ENCODE results near the gene SLC9A5.

Gene SLC9A5

DNA sequence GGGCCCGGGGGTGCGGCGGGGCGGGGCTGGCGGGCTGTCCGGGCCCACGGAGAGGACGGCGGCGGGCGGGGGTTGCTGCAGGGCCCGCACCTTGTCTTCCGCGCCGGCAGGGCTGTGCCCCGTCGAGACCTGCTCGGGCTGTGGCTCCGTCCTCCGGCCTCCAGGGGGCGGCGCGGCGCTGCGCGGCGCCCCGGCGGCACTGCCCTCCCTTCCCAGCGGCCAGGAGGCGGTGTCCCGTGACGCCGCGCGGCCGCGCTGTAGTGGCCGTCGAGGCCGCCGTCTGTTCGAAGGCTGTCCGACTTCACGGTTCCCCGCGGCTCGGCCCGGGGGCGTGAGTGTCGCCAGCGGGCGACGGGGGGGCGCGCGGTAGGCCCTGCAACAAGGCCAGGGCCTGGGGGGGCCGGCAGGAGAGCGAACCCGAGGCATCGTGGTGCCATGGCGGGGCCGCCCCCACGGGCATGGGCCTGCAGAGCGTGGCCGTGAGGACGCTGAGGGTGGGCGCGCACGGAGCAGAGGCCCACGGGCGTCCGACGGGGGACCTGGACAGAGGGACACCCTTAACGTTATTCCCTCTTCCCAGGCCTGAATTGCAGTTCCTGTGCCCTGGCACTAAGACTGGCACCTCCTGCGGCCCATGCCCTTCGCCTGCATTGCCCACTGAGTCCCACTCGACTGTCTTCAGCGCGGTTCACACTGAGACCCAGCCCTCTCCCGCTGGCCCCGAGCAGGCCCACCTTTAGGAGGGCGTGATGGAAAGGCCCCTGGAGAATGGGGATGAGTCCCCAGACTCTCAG, 30.7 kb downstream of the SLC9A5 start, which contains the start of gene PLEKHG4:
Gene PLEKHG4 (plus strand): TSS at position 237 of the 794 bp plus-strand sequence. CDS start 513 bp downstream, at position 750.
- no peak for TF ChIP-seq EZH2phosphoT487 (IDR thresholded peaks at IDR 0.05; ENCODE audit: low read depth)
- TF ChIP-seq, protein P1, sequence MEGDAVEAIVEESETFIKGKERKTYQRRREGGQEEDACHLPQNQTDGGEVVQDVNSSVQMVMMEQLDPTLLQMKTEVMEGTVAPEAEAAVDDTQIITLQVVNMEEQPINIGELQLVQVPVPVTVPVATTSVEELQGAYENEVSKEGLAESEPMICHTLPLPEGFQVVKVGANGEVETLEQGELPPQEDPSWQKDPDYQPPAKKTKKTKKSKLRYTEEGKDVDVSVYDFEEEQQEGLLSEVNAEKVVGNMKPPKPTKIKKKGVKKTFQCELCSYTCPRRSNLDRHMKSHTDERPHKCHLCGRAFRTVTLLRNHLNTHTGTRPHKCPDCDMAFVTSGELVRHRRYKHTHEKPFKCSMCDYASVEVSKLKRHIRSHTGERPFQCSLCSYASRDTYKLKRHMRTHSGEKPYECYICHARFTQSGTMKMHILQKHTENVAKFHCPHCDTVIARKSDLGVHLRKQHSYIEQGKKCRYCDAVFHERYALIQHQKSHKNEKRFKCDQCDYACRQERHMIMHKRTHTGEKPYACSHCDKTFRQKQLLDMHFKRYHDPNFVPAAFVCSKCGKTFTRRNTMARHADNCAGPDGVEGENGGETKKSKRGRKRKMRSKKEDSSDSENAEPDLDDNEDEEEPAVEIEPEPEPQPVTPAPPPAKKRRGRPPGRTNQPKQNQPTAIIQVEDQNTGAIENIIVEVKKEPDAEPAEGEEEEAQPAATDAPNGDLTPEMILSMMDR (IDR thresholded peaks at IDR 0.05; ENCODE audit: low read depth, low read length): peak; percentile 72
- Histone ChIP-seq H3K4me3 (ENCODE audit: low read length) (peak within 1 kb of the TSS; percentile 86), H4K20me1 (ENCODE audit: insufficient read depth, low read length) (no peaks in the 10 kb centered on the region), H3K4me2 (ENCODE audit: low read length) (peak within 1 kb of the TSS; percentile 88), H3K27ac (ENCODE audit: low read length) (peak within 1 kb of the TSS; percentile 30), H3K9me3 (ENCODE audit: insufficient read depth, low read length) (no peaks in the 10 kb centered on the region), H3K4me1 (ENCODE audit: low read length) (peaks cover 11% of the 10 kb centered on the region), H3K79me2 (ENCODE audit: low read length) (peaks cover 15% of the 10 kb centered on the region), H3K9ac (ENCODE audit: low read length) (peak within 1 kb of the TSS; percentile 77), H3K27me3 (ENCODE audit: low read depth, low read length) (no peaks in the 10 kb centered on the region), H2AFZ (ENCODE audit: low read depth, low read length) (peak within 1 kb of the TSS; percentile 96), H3K36me3 (replicated peaks; ENCODE audit: low read depth, low read length) (peaks cover 3% of the 10 kb centered on the region)

DNA sequence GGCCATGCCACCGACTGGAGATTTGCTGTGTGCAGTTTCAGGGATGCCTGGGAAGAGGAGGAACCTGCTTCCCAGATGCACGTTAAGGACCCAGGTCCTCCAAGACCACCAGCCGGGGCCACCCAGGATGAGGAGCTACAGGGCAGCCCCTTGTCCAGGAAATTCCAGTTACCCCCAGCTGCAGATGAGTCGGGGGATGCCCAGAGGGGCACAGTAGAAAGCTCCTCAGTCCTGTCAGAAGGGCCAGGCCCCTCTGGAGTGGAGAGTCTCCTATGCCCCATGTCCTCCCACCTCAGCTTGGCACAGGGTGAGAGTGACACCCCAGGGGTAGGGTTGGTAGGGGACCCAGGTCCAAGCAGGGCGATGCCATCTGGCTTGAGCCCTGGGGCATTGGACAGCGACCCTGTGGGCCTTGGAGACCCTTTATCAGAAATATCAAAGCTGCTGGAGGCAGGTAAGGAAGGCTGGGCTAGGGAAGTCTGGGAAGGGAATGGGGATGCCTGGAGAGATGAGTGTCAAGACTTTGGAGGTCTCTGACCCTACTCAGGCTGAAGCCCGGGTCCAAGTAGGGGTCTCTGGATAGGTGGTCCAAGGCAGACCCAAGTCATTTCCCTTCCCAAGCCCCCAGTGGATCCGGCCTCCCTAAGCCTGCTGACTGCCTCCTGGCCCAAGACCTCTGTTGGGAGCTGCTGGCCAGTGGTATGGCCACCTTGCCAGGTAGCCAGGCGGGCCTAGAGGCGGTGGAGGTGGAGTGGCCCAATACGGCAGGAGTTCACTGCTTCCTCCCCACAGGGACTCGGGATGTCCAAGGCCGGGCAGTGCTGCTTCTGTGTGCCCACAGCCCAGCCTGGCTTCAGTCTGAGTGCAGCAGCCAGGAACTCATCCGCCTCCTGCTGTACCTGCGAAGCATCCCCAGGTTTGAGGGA, 31.6 kb downstream of the SLC9A5 start:
- no peaks in the 10 kb centered on the region for H4K20me1 ChIP-seq (ENCODE audit: insufficient read depth, low read length)
- no peaks in the 10 kb centered on the region for H3K27me3 ChIP-seq (ENCODE audit: low read depth, low read length)
- peak overlapping the region; percentile 87 for H3K4me2 ChIP-seq (ENCODE audit: low read length)
- no peak overlapping the region; the same call in 1 of the 2 replicates for H2AFZ ChIP-seq (ENCODE audit: low read depth, low read length)
- TF ChIP-seq EZH2phosphoT487 (IDR thresholded peaks at IDR 0.05; ENCODE audit: low read depth): no peak
- TF ChIP-seq, protein P1 (IDR thresholded peaks at IDR 0.05; ENCODE audit: low read depth, low read length): no peak
- peaks cover under 1% of the 10 kb centered on the region for H3K36me3 ChIP-seq (replicated peaks; ENCODE audit: low read depth, low read length)
- H3K9me3 ChIP-seq (ENCODE audit: insufficient read depth, low read length): no peaks in the 10 kb centered on the region
- H3K79me2 ChIP-seq (ENCODE audit: low read length): peaks cover 15% of the 10 kb centered on the region
- H3K4me3 ChIP-seq (ENCODE audit: low read length): peak overlapping the region; percentile 86
- no peak overlapping the region for H3K27ac ChIP-seq (ENCODE audit: low read length)
- peaks cover 11% of the 10 kb centered on the region for H3K4me1 ChIP-seq (ENCODE audit: low read length)
- 0 out of 2 replicates have a peak overlapping the region, but pooled peaks have one; percentile 55 for H3K9ac ChIP-seq (ENCODE audit: low read length)

DNA sequence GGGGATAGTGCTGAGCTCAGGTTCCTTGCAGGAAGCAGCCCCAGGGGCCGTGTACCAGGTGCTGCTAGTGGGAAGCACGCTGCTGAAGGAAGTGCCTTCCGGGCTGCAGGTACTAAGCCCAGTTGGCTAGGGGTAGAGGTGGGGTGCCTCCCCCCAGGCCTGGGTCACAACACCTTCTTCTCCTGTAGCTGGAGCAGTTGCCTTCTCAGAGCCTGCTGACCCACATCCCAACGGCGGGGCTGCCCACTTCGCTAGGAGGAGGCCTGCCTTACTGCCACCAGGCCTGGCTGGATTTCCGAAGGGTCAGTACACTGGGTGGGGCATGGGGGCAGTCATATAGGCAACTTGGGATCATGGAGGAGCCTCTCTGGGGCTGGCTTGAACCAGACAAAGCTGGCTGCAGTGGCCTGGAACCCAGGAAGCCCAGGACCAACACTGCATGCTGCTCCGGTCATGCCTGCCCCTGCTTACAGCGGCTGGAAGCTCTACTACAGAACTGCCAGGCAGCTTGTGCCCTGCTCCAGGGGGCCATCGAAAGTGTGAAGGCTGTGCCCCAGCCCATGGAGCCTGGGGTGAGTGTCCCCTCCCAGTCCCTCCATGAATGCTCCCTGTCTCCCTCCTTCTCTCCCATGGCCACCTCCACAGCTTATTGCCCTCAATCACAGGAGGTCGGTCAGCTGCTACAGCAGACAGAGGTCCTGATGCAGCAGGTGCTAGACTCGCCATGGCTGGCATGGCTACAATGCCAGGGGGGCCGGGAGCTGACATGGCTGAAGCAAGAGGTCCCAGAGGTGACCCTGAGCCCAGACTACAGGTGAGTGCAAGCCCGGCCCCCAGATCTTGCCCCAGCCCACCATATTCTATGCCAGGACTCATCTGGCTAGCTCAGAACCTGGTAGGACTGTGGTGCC, 33.0 kb downstream of the SLC9A5 start:
- TF ChIP-seq, protein P1 (IDR thresholded peaks at IDR 0.05; ENCODE audit: low read depth, low read length): no peak
- Histone ChIP-seq H3K9ac (ENCODE audit: low read length) (no peak overlapping the region), H3K9me3 (ENCODE audit: insufficient read depth, low read length) (no peaks in the 10 kb centered on the region), H3K4me2 (ENCODE audit: low read length) (no peak overlapping the region), H2AFZ (ENCODE audit: low read depth, low read length) (no peak overlapping the region), H3K4me3 (ENCODE audit: low read length) (no peak overlapping the region), H4K20me1 (ENCODE audit: insufficient read depth, low read length) (no peaks in the 10 kb centered on the region), H3K27ac (ENCODE audit: low read length) (no peak overlapping the region), H3K27me3 (ENCODE audit: low read depth, low read length) (no peaks in the 10 kb centered on the region), H3K36me3 (replicated peaks; ENCODE audit: low read depth, low read length) (no peaks in the 10 kb centered on the region), H3K4me1 (ENCODE audit: low read length) (peaks cover 11% of the 10 kb centered on the region), H3K79me2 (ENCODE audit: low read length) (peaks cover 15% of the 10 kb centered on the region)
